ENCODE results near the gene COL23A1.

The COL23A1 gene

DNA sequence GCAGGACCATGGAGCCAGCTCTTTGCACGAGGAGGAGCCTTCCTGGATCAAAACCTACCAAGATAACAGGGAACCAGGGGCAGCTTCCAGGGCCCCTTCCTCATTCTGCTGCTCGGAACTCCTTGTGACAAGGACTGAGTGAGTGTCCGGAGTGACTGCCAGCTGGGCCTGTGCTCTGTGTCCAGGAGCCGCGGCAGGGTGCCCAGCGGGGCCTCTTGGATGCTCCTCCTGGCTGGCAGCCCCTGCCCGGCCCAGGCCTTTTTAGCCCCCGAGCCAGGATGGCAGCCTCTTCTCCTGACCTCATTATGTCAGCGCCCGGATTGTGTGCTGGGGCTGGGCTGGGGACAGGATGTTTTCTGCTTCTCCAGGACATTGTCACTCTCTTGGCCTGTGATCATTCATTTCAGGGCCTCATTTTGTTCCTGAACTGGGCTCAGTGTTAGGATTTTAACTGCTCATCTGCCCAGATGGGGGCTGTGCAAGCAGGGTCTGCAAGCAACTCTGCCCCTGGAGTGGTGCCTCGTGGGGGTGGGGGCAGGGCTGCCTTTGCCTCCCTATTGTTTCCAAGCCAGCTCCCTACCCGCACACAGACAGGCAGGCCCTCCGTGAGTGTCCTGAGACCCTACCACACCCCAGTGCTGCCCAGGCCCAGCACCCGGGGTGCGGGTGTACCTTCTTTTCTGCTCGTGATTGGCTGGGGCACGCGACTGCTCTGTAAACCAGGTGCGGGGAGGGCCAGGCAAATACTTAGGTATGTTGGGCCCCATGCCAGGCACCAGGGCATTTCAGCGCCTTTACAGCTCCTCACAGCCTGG lies 161.6 kb downstream of the COL23A1 start (continued):
- TF ChIP-seq ZSCAN18 (tag by site-specific recombination; IDR thresholded peaks at IDR 0.05) = no peak
- TF ChIP-seq ZNF513 (tag by site-specific recombination; IDR thresholded peaks at IDR 0.05) = no peak
- TF ChIP-seq KLF7 (tag by site-specific recombination; IDR thresholded peaks at IDR 0.05; ENCODE audit: borderline replicate concordance) = no peak
- TF ChIP-seq PRDM1 (tag by site-specific recombination; IDR thresholded peaks at IDR 0.05) = no peak
- TF ChIP-seq ZNF792 (tag by site-specific recombination; IDR thresholded peaks at IDR 0.05) = no peak

- no peak overlapping the region for H3K4me3 ChIP-seq (ENCODE audit: low read depth, low read length)
- POLR2A ChIA-PET = no interaction called here
- no peaks in the 10 kb centered on the region for H3K4me1 ChIP-seq (ENCODE audit: control insufficient read depth, insufficient read depth, low read length)
- TF ChIP-seq ZNF629 (tag by site-specific recombination; IDR thresholded peaks at IDR 0.05) (no peak), SCRT2 (tag by site-specific recombination; IDR thresholded peaks at IDR 0.05) (no peak)
- CTCF ChIA-PET = interaction anchor here (1.1 kb wide), 1 partner anchor 159 kb away, joined by 3 read pairs; no protein-coding TSS in a partner anchor
- H3K27ac ChIP-seq (ENCODE audit: extremely low read depth, low read depth, low read length) = no peak overlapping the region
- no peaks in the 10 kb centered on the region for H3K36me3 ChIP-seq (ENCODE audit: control insufficient read depth in 2 of 2, insufficient read depth in 1 of 2, low read length in 2 of 2)
- no peaks in the 10 kb centered on the region for H3K9me3 ChIP-seq (ENCODE audit: control insufficient read depth, insufficient read depth, low read depth, low read length)
Measured at GRCh38 chr5:178427576-178428197, 162.5 kb downstream of the COL23A1 start.

DNA sequence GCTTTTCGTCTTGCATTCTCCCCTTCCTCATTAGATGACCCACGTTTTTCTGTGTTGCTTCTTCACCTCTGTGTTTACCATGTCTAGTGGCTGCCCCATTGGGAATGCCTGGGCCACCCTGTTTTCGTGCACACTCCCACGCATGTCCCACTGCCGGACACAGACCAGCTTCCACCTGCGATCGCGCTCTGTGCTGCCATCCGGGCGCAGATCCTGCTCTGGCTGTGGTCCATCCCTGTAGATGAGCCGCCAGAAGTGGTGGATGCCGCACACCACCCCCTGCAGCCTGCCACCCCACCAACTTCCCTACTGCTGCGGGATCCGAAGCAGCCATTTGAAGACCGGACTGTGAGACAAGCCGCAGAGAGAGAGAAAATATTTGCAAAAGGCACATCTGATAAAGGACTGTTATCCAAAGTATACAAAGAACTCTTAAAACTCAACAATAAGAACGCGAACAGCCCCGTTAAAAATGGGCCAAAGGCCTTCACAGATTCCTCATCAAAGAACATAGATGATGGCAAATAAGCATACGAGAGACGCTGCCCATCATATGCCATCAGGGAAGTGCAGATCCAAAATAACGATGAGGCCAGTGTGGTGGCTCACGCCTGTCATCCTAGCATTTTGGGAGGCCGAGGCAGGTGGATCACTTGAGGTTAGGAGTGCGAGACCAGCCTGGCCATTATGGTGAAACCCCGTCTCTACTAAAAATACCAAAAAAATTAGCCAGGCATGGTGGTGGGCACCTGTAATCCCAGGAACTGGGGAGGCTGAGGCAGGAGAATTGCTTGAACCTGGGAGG lies 163.7 kb downstream of the COL23A1 start:
- H3K36me3 ChIP-seq (ENCODE audit: control insufficient read depth in 2 of 2, insufficient read depth in 1 of 2, low read length in 2 of 2) = no peaks in the 10 kb centered on the region
- no peaks in the 10 kb centered on the region for H3K9me3 ChIP-seq (ENCODE audit: control insufficient read depth, insufficient read depth, low read depth, low read length)
- H3K4me1 ChIP-seq (ENCODE audit: control insufficient read depth, insufficient read depth, low read length) = no peaks in the 10 kb centered on the region
- no peak overlapping the region for H3K4me3 ChIP-seq (ENCODE audit: low read depth, low read length)
- POLR2A ChIA-PET = no interaction called here
- H3K27ac ChIP-seq (ENCODE audit: extremely low read depth, low read depth, low read length) = no peak overlapping the region
- TF ChIP-seq, protein P1, sequence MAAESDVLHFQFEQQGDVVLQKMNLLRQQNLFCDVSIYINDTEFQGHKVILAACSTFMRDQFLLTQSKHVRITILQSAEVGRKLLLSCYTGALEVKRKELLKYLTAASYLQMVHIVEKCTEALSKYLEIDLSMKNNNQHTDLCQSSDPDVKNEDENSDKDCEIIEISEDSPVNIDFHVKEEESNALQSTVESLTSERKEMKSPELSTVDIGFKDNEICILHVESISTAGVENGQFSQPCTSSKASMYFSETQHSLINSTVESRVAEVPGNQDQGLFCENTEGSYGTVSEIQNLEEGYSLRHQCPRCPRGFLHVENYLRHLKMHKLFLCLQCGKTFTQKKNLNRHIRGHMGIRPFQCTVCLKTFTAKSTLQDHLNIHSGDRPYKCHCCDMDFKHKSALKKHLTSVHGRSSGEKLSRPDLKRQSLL (tag by site-specific recombination; IDR thresholded peaks at IDR 0.05) = no peak
- TF ChIP-seq MEIS1 (CRISPR knock-in tag; IDR thresholded peaks at IDR 0.05; ENCODE audit: borderline replicate concordance) (no peak), ZNF324 (tag by site-specific recombination; IDR thresholded peaks at IDR 0.05) (no peak), ZNF202 (tag by site-specific recombination; IDR thresholded peaks at IDR 0.05; ENCODE audit: borderline replicate concordance) (no peak), ZNF670 (tag by site-specific recombination; IDR thresholded peaks at IDR 0.05; ENCODE audit: low read depth) (no peak), ZNF623 (tag by site-specific recombination; IDR thresholded peaks at IDR 0.05) (no peak), KLF10 (tag by site-specific recombination; IDR thresholded peaks at IDR 0.05) (no peak), GLI2 (tag by site-specific recombination; IDR thresholded peaks at IDR 0.05; ENCODE audit: borderline replicate concordance, low read depth) (no peak), HOXD13 (CRISPR knock-in tag; IDR thresholded peaks at IDR 0.05; ENCODE audit: borderline replicate concordance) (no peak), ZNF558 (tag by site-specific recombination; IDR thresholded peaks at IDR 0.05) (no peak), ZNF223 (tag by site-specific recombination; IDR thresholded peaks at IDR 0.05) (no peak)
- TF ChIP-seq, protein P2, sequence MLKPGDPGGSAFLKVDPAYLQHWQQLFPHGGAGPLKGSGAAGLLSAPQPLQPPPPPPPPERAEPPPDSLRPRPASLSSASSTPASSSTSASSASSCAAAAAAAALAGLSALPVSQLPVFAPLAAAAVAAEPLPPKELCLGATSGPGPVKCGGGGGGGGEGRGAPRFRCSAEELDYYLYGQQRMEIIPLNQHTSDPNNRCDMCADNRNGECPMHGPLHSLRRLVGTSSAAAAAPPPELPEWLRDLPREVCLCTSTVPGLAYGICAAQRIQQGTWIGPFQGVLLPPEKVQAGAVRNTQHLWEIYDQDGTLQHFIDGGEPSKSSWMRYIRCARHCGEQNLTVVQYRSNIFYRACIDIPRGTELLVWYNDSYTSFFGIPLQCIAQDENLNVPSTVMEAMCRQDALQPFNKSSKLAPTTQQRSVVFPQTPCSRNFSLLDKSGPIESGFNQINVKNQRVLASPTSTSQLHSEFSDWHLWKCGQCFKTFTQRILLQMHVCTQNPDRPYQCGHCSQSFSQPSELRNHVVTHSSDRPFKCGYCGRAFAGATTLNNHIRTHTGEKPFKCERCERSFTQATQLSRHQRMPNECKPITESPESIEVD (tag by site-specific recombination; IDR thresholded peaks at IDR 0.05) = no peak
- TF ChIP-seq, protein P3, sequence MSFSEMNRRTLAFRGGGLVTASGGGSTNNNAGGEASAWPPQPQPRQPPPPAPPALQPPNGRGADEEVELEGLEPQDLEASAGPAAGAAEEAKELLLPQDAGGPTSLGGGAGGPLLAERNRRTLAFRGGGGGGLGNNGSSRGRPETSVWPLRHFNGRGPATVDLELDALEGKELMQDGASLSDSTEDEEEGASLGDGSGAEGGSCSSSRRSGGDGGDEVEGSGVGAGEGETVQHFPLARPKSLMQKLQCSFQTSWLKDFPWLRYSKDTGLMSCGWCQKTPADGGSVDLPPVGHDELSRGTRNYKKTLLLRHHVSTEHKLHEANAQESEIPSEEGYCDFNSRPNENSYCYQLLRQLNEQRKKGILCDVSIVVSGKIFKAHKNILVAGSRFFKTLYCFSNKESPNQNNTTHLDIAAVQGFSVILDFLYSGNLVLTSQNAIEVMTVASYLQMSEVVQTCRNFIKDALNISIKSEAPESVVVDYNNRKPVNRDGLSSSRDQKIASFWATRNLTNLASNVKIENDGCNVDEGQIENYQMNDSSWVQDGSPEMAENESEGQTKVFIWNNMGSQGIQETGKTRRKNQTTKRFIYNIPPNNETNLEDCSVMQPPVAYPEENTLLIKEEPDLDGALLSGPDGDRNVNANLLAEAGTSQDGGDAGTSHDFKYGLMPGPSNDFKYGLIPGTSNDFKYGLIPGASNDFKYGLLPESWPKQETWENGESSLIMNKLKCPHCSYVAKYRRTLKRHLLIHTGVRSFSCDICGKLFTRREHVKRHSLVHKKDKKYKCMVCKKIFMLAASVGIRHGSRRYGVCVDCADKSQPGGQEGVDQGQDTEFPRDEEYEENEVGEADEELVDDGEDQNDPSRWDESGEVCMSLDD (tag by site-specific recombination; IDR thresholded peaks at IDR 0.05) = no peak
- CTCF ChIA-PET = interaction anchor here (0.6 kb wide), 1 partner anchor 134 kb away, joined by 3 read pairs; no protein-coding TSS in a partner anchor

Measured in HEK293 (cell line).